T-helper 22 cell (primary cell): ENCODE data around the gene THEM4.
"Not testable (repeated sequence)": the region's sequence is repeated elsewhere in the genome, so short reads cannot be mapped to it uniquely, and the experiment has no call there.

Experiments used
- DNase-seq: peaks from one replicate; pipeline ENCODE4 v3.0.0-alpha.2; 2020; ENCODE audit warnings: low read depth

The THEM4 gene

GRCh38 chr1:151934048-151934493 is 24.8 kb upstream of the THEM4 start:
- peak; percentile 25 for DNase-seq

DNA sequence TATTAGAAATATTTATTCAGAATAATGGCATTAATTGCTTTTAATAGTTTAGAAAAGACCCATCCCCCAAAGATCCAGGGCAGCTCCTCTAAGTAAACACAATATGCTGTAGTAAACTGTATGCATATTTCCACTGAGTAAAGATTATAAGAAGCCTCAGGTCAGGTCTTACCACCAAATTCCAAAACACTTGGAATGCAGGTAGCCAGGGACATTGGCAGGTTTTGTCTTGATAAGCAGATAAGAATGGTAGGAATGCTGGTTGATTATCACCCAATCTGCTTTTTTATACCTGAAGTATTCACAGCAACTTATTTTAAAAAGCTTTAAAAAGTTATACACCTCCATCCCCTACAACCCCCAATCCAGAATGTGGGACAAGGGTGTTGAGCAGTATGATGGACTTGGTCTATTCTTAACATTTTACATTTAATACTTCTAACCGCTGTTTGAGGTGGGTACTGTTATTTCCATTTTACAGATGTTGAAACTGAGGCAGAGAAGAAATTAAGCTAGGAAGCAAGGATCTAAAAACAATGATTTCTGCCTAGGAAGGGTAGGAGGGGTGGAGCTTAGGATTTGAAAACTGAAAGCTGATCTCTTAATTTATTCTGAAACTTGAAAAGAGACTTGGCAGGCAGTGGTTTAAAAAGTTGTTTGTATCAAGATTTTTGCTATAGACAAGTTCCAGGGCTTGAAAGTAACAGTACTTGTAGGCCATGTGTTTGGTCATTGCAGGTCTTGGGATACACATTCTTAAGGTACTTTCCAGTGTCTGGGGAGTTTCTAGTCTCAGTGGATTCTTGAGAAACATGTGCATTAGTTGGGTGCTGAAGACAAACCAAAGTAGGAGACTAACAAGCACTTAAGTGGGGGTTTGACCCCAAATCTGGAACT is 15.6 kb upstream of the THEM4 start:
- DNase-seq = no peak

DNA sequence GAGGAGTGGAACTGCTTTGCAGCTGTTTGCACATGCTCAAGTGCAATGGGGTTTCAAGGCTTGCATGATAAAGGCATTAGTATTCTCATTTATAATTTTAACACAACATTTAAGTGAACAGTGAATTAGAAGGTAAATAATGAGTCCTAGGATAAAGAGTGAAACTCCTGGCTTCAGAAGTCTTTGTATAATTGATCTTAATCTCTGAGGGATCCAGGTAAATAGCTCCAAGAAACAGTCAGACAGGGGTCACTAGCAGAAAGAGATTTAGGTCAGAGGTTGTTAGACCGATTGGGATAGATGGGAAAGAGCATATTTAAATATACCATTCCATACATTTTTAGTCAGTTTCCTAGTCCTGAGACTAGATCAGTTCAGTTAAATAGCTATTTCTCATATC is 14.1 kb upstream of the THEM4 start:
- DNase-seq = no peak

DNA sequence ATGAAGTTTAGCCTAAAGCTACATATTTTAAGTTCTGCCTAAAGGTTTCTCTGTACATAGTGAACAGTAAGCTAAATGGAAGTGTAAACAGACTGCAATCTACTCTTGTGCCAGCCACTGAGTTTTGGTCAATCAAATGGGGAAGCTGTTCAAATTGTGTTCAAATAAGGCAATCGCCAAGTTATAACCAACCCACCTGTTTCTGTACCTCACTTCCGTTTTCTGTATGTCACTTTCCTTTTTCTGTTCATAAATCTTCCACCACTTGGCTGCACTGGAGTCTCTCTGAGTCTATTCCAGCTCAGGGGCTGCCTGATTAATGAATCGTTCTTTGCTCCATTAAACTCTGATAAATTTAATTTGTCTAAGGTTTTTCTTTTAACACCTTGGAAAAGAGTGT is 10.8 kb upstream of the THEM4 start:
- no peak for DNase-seq

- DNase-seq = no peak
These were observed 9.7 kb upstream of the THEM4 start for GRCh38 chr1:151918819-151919610.

GRCh38 chr1:151918156-151918555 is 8.8 kb upstream of the THEM4 start:
- DNase-seq = no peak

- no peak for DNase-seq
These were observed 7.5 kb upstream of the THEM4 start for GRCh38 chr1:151916726-151917370.

GRCh38 chr1:151915061-151915686 is 5.9 kb upstream of the THEM4 start:
- DNase-seq = no peak

GRCh38 chr1:151914076-151914475 is 4.8 kb upstream of the THEM4 start:
- no peak for DNase-seq

- no peak for DNase-seq
These were observed 3.7 kb upstream of the THEM4 start for GRCh38 chr1:151912973-151913372.

DNA sequence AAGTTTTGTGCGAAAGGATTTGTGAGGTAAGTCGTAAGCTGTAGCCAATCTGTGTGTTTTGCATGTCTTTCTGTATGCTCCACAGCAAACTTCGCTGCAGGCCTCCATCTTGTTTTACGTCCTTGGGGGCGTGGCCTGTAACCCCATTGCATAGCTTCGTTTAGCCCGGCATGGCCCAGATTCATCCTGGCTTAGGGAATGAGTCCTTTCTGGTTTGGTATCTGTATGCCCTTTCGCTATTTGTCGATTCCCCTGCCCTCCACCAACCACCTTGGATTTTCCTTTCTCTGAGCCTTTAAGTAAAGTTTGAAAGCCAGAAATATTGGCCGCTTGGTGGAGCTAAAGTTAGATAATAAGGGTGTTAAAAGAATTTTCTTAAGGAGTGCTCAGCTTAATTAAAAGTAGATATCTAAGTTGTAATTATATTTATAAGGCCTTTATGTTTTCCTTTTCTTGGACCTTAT is 1.1 kb downstream of the THEM4 start:
- DNase-seq = no peak

- DNase-seq = no peak
These were observed 1.8 kb downstream of the THEM4 start for GRCh38 chr1:151907363-151908139.

GRCh38 chr1:151906324-151906645 is 3.0 kb downstream of the THEM4 start:
- DNase-seq = not testable (repeated sequence)

GRCh38 chr1:151905443-151906323 is 3.6 kb downstream of the THEM4 start:
- DNase-seq = not testable (repeated sequence)

- peak; percentile 46 for DNase-seq
These were observed 4.3 kb downstream of the THEM4 start for GRCh38 chr1:151905070-151905442.

GRCh38 chr1:151902858-151903257 is 6.5 kb downstream of the THEM4 start:
- DNase-seq = no peak

GRCh38 chr1:151900804-151901203 is 8.5 kb downstream of the THEM4 start:
- not testable (repeated sequence) for DNase-seq

GRCh38 chr1:151898519-151898991 is 10.8 kb downstream of the THEM4 start:
- peak; percentile 77 for DNase-seq

- no peak for DNase-seq
These were observed 11.3 kb downstream of the THEM4 start for GRCh38 chr1:151897991-151898431.
